Gastroesophageal sphincter (tissue), 4 donors: ENCODE results near the gene CCZ1. TPM values are rescaled to one million over a fixed set of nuclear protein-coding genes. Genes with fewer than 3 reads are reported as not detected.
"Not testable (repeated sequence)": the region's sequence is repeated elsewhere in the genome, so short reads cannot be mapped to it uniquely, and the experiment has no call there.

Source experiments
- ATAC-seq: fragments of 150-250 bp; one replicate; pipeline ENCODE4 v1.9.1; 2016; ENCODE audit warnings: mild to moderate bottlenecking, moderate library complexity
- H3K27ac ChIP-seq, 4 donors: fragments of 200-600 bp; sonication (generic) in 3 of 4; 1 replicate in 3 of 4; 2 replicates in 1 of 4; pipeline ENCODE4 v1.5.1; 2016 to 2019
- H3K27me3 ChIP-seq: fragments of 200-600 bp; sonication (generic); one replicate; pipeline ENCODE4 v1.5.1; 2019
- H3K36me3 ChIP-seq, 2 donors: fragments of 200-600 bp; sonication (generic); one replicate each; pipeline ENCODE4 v1.5.1; 2019; ENCODE audit warnings: control low read depth in 1 of 2
- H3K4me1 ChIP-seq, 3 donors: fragments of 200-600 bp; sonication (generic); 1 replicate in 2 of 3; 2 replicates in 1 of 3; pipeline ENCODE4 v1.5.1; 2016 to 2019; ENCODE audit warnings: control low read depth in 2 of 3
- H3K4me3 ChIP-seq, 2 donors: fragments of 200-600 bp; sonication (generic); one replicate each; pipeline ENCODE4 v1.5.1; 2019; ENCODE audit warnings: mild to moderate bottlenecking in 1 of 2, moderate library complexity in 1 of 2
- H3K9me3 ChIP-seq, 3 donors: fragments of 200-600 bp; sonication (generic); one replicate each; pipeline ENCODE4 v1.5.1; 2017 to 2019; ENCODE audit warnings: control low read depth in 2 of 3
- EP300 ChIP-seq: sonication (generic); formaldehyde crosslinking; IDR thresholded peaks from one replicate; pipeline ENCODE4 v1.6.1; 2017; ENCODE audit warnings: antibody characterized with exemption, mild to moderate bottlenecking
- POLR2A ChIP-seq, 2 donors: fragments of 450-650 bp; IDR thresholded peaks; one replicate each; pipeline ENCODE4 v1.6.1; 2017; ENCODE audit warnings: antibody characterized with exemption in 2 of 2, mild to moderate bottlenecking in 2 of 2, moderate library complexity in 1 of 2
- POLR2AphosphoS5 ChIP-seq: sonication (generic); formaldehyde crosslinking; IDR thresholded peaks from one replicate; pipeline ENCODE4 v1.6.1; 2017; ENCODE audit warnings: antibody characterized with exemption
- WGBS, 2 donors: methylation state at CpG; one replicate each; pipeline ENCODE4 v1.1.5; 2018; ENCODE audit warnings: low coverage in 1 of 2; 5-methylcytosine and 5-hydroxymethylcytosine counted together
- total RNA-seq, 4 donors: library from RNA; depleted of rRNA; stranded (reverse); fragments of >200 nt; gene quantifications; one replicate each; pipeline ENCODE4 v1.1.0, GENCODE V29; 2016
- TF ChIP-seq, protein P1 (sequence below), 4 experiments: fragments of 200-600 bp in 2 of 4; fragments of 450-650 bp in 2 of 4; sonication (generic) in 1 of 4; IDR thresholded peaks; one replicate each; pipeline ENCODE4 v1.5.1; 2017 to 2019; ENCODE audit warnings: antibody characterized with exemption in 4 of 4, mild to moderate bottlenecking in 2 of 4, moderate library complexity in 2 of 4

CCZ1 gene
- 10 to 100 TPM; 50.3 to 74.9 (median 56.2) TPM for total RNA-seq

DNA sequence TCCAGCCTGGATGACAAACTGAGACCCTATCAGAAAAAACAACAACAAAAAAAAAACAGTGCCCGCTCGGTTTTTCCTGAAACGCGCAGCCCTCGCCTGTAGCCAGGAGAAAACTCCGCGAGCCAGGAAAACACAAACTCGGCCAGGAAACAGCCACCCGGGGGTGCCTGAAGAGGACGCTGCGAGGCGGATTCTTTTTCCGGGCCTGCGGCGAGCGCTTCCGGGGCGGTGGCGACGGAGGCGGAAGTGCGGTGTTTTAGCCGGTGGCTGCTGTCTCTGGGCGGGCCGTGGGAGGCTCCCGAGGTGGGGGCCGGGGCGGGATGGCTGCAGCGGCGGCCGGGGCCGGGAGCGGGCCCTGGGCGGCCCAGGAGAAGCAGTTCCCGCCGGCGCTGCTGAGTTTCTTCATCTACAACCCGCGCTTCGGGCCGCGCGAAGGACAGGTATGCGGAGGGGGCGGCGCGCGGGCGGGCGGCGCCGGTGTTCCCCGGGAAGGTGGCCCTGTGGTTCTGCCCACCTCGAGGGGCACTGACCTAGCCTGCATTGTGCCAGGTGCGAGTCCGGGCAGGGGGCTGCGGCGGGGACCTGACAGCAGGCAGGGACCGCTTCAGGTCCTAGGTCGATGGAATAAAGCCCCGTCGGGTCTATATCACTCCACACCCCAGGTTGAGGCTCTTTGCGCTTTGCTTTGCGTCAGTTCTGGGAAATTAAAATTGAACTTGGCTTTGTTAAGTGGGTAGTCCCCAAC lies at the start of gene CCZ1:
Gene CCZ1, plus strand, starts transcription at position 254 of the 745 bp plus-strand sequence. Its CDS starts 67 bp downstream, at position 321.
- TF ChIP-seq, protein P1, sequence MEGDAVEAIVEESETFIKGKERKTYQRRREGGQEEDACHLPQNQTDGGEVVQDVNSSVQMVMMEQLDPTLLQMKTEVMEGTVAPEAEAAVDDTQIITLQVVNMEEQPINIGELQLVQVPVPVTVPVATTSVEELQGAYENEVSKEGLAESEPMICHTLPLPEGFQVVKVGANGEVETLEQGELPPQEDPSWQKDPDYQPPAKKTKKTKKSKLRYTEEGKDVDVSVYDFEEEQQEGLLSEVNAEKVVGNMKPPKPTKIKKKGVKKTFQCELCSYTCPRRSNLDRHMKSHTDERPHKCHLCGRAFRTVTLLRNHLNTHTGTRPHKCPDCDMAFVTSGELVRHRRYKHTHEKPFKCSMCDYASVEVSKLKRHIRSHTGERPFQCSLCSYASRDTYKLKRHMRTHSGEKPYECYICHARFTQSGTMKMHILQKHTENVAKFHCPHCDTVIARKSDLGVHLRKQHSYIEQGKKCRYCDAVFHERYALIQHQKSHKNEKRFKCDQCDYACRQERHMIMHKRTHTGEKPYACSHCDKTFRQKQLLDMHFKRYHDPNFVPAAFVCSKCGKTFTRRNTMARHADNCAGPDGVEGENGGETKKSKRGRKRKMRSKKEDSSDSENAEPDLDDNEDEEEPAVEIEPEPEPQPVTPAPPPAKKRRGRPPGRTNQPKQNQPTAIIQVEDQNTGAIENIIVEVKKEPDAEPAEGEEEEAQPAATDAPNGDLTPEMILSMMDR (IDR thresholded peaks at IDR 0.05) = peak in 1 of 4 experiments; percentile 47
- not testable (repeated sequence) for H3K9me3 ChIP-seq, H3K27me3 ChIP-seq, H3K4me1 ChIP-seq
- peak within 1 kb of the TSS; percentile 48 to 75 (median 66) for H3K27ac ChIP-seq
- H3K36me3 ChIP-seq = peaks cover 0 to 11% of the 10 kb centered on the region in 2 donors
- H3K4me3 ChIP-seq = peak within 1 kb of the TSS; percentile 56 to 70
- peak; percentile 92 for ATAC-seq
- 0% methylated on average over 8 of the region's 64 CpGs; no CpG with 5 or more reads in 1 of the 2 donors for WGBS, 2 donors

DNA sequence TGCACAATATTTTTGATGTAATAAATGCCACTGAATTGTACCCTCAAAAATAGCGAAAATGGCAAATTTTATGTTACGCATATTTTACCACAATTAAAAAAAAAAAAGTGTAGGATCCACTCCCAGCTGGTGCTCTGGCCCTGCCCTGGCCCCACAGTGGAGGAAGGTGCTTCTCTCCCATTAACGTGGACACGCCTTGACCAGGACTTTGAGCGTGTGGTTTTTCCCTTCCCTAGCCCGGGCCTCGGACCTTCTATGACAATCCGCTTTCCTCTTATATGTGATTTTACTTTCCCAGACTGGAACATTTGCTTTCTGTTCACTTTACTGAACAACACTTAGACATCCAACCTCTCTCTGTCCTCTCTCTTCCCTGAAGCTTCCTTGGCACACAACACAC lies 47.6 kb upstream of the CCZ1 start:
- no peaks in the 10 kb centered on the region for H3K4me1 ChIP-seq
- WGBS, 2 donors = 87 to 89% methylated on average over 3 to 8 of the region's 8 CpGs
- no peak overlapping the region for H3K4me3 ChIP-seq
- TF ChIP-seq, protein P1 (IDR thresholded peaks at IDR 0.05) = no peak
- no peak for TF ChIP-seq POLR2A (IDR thresholded peaks at IDR 0.05)
- TF ChIP-seq EP300 = no peak
- TF ChIP-seq POLR2AphosphoS5 = no peak
- no peak overlapping the region for H3K27ac ChIP-seq
- no peaks in the 10 kb centered on the region for H3K27me3 ChIP-seq
- H3K9me3 ChIP-seq = no peaks in the 10 kb centered on the region
- no peak for ATAC-seq
- H3K36me3 ChIP-seq = no peaks in the 10 kb centered on the region

DNA sequence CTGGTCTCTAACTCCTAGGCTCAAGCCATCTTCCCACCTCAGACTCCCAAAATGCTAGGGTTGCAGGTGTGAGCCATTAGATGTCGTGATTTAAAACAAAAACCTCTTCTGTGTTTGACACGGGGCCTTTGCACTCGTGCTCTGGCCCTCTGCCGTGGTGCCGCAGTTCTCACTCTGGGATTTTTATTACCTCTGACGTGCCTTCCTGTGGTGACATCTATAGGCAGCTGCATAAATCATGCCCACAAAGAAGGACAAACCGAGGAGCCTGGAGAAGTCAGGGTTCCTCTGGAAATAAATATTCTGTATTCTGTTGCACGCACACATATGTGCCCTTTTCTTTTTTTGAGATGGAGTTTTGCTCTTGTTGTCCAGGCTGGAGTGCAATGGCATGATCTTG lies 43.8 kb upstream of the CCZ1 start:
- no peaks in the 10 kb centered on the region for H3K36me3 ChIP-seq
- ATAC-seq = no peak
- WGBS, 2 donors = 84 to 89% methylated on average over 7 to 8 of the region's 8 CpGs
- H3K27me3 ChIP-seq = no peaks in the 10 kb centered on the region
- no peaks in the 10 kb centered on the region for H3K9me3 ChIP-seq
- H3K27ac ChIP-seq = no peak overlapping the region
- H3K4me1 ChIP-seq = no peaks in the 10 kb centered on the region
- TF ChIP-seq POLR2A (IDR thresholded peaks at IDR 0.05) (no peak), EP300 (no peak)
- TF ChIP-seq, protein P1 (IDR thresholded peaks at IDR 0.05) = no peak
- no peak overlapping the region for H3K4me3 ChIP-seq

DNA sequence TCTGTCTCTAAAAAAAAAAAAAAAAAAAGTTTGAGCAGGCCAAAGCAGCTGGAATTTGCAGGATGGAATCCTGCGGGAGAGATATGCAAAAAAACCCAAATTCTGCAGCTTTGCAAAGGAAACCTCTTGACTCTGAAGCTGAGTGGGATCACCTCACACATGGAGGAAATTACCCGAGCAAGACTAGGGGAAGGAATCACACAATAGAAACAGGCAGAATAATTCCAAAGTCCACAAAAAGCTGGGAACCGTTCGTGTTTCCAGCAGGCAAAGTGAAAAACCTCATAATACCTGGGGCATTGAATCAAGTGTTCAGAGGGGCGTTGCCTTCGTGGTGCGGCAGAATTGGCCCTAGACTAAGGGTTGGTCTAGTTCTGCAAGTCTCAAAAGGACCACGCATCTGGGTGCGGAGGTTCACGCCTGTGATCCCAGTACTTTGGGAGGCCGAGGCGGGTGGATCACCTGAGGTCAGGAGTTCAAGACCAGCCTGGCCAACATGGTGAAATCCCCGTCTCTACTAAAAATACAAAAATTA lies 41.4 kb upstream of the CCZ1 start:
- H3K27me3 ChIP-seq, H3K9me3 ChIP-seq, ATAC-seq, H3K27ac ChIP-seq, H3K4me3 ChIP-seq, H3K36me3 ChIP-seq, H3K4me1 ChIP-seq: not testable (repeated sequence)
- WGBS, 2 donors = 47 to 81% methylated on average over 3 to 12 of the region's 13 CpGs

GRCh38 chr7:5858494-5858893 lies 40.0 kb upstream of the CCZ1 start:
- not testable (repeated sequence) for H3K27me3 ChIP-seq, H3K36me3 ChIP-seq, H3K4me1 ChIP-seq, ATAC-seq, H3K4me3 ChIP-seq, H3K9me3 ChIP-seq, H3K27ac ChIP-seq
- WGBS, 2 donors = 88 to 91% methylated on average over 6 of the region's 8 CpGs

DNA sequence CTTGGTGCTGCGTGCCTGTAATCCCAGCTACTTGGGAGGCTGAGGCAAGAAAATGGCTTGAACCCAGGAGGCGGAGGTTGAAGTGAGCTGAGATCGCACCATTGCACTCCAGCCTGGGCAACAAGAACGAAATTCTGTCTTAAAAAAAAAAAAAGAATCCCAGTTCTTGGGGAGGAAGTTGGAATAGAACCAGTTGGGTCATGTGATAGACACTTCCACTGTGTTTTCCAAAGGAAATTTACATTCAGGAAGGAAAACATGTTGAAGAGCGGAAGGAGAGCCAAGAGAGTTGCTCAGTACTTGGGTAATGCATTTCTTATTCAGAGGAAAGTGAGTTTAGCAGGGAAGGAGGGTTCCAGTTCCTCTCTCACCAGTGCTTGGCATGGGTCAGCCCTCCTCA lies 37.3 kb upstream of the CCZ1 start:
- not testable (repeated sequence) for H3K36me3 ChIP-seq, H3K9me3 ChIP-seq, ATAC-seq, H3K4me3 ChIP-seq, H3K27ac ChIP-seq, H3K4me1 ChIP-seq
- 71 to 78% methylated on average over 1 to 5 of the region's 5 CpGs for WGBS, 2 donors
- peaks cover 16% of the 10 kb centered on the region for H3K27me3 ChIP-seq

DNA sequence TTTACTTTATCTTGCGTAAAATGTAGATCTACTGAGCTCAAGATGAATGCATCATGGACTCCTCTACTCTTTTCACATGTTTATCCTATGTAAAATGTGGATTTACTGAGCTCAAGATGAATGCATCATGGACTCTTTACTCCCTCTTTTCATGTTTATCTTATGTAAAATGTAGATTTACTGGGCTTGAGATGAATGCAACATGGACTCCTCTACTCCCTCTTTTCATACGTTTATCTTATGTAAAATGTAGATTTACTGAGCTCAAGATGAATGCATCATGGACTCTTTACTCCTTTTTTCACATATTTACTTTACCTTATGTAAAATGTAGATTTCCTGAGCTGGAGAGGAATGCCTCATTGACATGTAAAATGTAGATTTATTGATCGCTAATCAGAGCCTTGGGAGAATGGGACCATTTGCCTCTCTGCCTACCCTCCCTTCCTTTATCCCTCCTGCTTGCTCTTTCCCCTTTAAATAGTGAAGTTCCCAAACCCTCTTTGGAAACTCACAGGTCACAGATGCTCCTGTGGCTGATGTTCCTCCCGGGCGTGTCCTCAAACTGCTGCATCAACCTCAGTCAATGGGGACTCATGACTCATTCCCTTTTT lies 35.7 kb upstream of the CCZ1 start:
- not testable (repeated sequence) for H3K9me3 ChIP-seq, H3K36me3 ChIP-seq, H3K27ac ChIP-seq, H3K4me1 ChIP-seq, ATAC-seq, H3K4me3 ChIP-seq
- peaks cover 16% of the 10 kb centered on the region for H3K27me3 ChIP-seq
- WGBS, 2 donors = 72 to 75% methylated on average over 3 to 5 of the region's 5 CpGs

DNA sequence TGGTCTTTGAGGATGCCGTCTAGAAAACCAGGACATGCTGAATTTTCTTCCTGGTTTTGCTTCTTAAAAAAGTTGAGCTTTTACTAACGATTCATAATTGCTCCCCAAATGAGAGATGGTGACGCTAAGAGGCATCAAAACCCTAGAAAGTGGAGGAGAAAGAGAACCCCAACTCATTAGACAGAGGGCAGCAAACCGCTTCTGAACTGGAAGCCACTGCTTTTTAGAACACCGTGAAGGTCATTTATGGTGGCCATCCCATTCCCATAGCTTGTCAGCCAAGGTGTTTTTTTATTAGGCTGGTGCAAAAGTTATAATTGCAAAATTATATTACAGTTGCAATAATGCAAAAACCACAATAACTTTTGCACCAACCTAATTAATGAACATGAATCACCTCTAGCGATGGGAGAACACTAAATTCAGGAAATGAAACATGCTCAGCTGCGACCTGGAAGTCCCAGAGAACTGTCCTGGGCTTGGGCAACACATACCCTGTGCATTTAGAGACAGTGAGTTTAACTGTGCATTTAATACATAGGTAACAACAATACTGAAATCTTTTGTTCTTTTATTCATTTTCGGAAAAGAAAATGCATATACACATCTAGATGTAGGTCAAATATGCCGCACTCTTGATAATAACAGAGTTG lies 33.1 kb upstream of the CCZ1 start:
- not testable (repeated sequence) for H3K36me3 ChIP-seq, H3K27ac ChIP-seq, H3K4me3 ChIP-seq, H3K9me3 ChIP-seq, ATAC-seq, H3K4me1 ChIP-seq
- WGBS, 2 donors = 57 to 68% methylated on average over 7 to 9 of the region's 9 CpGs
- H3K27me3 ChIP-seq = peaks cover 16% of the 10 kb centered on the region
